Adrenal gland (tissue), 5 donors: ENCODE results near the gene PKP1.

Experiments used
- CTCF ChIP-seq, 6 experiments: fragments of 450-650 bp in 4 of 6; fragments of 200-600 bp in 2 of 6; sonication (generic) in 1 of 6; IDR thresholded peaks; 1 replicate in 5 of 6; 2 replicates in 1 of 6; pipeline versions ENCODE4 v1.5.1 to v1.8.0; 2016 to 2021; ENCODE audit warnings: antibody characterized with exemption in 6 of 6, mild to moderate bottlenecking in 2 of 6, moderate library complexity in 1 of 6
- POLR2A ChIP-seq, 2 donors: fragments of 450-650 bp; IDR thresholded peaks; one replicate each; pipeline ENCODE4 v1.6.1; 2017; ENCODE audit warnings: antibody characterized with exemption in 2 of 2, mild to moderate bottlenecking in 2 of 2, moderate library complexity in 1 of 2
- donor health status: DM: no; HTN: no; CAD: no.

- TF ChIP-seq CTCF (IDR thresholded peaks at IDR 0.05), result no peak
- TF ChIP-seq POLR2A (IDR thresholded peaks at IDR 0.05), result no peak
Observed at GRCh38 chr1:201276891-201277290, 6.4 kb upstream of the PKP1 start.
